ENCODE measurements around the gene HIGD1B.

The HIGD1B gene

DNA sequence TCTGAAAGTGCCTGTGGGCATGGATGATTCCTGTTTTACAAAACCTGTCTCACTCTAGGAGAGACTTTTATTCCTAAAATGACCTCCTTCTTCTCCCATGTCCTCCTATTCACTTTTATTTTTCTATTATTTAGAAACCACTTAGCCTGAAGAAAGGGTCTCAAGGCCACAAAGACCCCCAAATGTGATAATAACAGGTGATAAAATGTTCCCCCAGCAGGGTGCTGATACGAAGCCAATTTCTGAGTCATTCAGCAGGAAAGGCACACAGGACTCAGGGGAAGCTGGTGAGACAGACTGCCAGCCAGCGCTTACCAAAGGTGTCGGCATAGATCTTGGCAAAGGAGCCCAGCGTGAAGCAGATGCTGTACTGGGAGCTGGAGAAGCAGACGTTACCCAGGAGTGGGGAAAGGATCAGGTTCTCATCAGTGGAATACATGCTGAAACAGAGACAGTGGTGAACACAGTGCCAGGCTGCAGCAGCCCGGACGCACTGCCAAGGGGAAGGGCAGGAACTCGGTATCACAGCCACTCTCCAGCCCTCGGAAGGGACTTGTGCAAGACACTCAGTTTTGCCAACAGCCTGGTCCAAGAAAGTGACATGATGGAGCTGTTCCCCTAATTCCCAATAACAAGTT, 24.6 kb downstream of the HIGD1B start:
- TF ChIP-seq, protein P1, sequence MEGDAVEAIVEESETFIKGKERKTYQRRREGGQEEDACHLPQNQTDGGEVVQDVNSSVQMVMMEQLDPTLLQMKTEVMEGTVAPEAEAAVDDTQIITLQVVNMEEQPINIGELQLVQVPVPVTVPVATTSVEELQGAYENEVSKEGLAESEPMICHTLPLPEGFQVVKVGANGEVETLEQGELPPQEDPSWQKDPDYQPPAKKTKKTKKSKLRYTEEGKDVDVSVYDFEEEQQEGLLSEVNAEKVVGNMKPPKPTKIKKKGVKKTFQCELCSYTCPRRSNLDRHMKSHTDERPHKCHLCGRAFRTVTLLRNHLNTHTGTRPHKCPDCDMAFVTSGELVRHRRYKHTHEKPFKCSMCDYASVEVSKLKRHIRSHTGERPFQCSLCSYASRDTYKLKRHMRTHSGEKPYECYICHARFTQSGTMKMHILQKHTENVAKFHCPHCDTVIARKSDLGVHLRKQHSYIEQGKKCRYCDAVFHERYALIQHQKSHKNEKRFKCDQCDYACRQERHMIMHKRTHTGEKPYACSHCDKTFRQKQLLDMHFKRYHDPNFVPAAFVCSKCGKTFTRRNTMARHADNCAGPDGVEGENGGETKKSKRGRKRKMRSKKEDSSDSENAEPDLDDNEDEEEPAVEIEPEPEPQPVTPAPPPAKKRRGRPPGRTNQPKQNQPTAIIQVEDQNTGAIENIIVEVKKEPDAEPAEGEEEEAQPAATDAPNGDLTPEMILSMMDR (IDR thresholded peaks at IDR 0.05; ENCODE audit: extremely low read depth, insufficient read depth, missing control alignments), result no peak

GRCh38 chr17:44875761-44876160, 28.1 kb downstream of the HIGD1B start:
- TF ChIP-seq, protein P1 (IDR thresholded peaks at IDR 0.05; ENCODE audit: extremely low read depth, insufficient read depth, missing control alignments), result no peak
- no peak for DNase-seq (ENCODE audit: low spot score)
- in situ Hi-C loops (cut with MboI; ENCODE audit: low pct_unique_long_range_greater_than_20kb, low sequenced_read_pairs, unreplicated experiment), result no loop called here

More for the DNA sequence above, 24.6 kb downstream of the HIGD1B start:
- in situ Hi-C loops (cut with MboI; ENCODE audit: low pct_unique_long_range_greater_than_20kb, low sequenced_read_pairs, unreplicated experiment), result loop anchor here (25.0 kb wide), 1 partner anchor 335 kb away; no protein-coding TSS in a partner anchor
- no peak for DNase-seq (ENCODE audit: low spot score)

DNA sequence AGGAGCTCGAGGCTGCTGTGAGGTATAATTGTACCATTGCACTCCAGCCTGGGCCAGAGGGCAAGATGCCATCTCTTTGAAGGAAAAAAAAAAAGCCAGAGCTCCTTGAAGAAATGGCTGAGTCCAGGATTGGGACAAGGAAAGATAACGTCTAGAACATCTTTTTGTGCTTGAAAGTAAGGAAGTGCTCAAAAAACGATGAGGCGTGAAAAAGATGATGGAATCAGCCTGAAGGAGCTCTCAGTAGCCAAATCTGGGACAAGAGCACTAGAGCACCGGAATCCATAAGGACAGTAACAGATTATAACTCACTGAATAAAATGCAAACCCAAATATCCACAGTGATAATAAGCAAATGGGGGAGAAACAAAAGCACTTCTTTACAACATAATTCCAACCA, 29.4 kb downstream of the HIGD1B start:
- in situ Hi-C loops (cut with MboI; ENCODE audit: low pct_unique_long_range_greater_than_20kb, low sequenced_read_pairs, unreplicated experiment), result no loop called here
- TF ChIP-seq, protein P1 (IDR thresholded peaks at IDR 0.05; ENCODE audit: extremely low read depth, insufficient read depth, missing control alignments), result no peak
- no peak for DNase-seq (ENCODE audit: low spot score)

- TF ChIP-seq, protein P1 (IDR thresholded peaks at IDR 0.05; ENCODE audit: extremely low read depth, insufficient read depth, missing control alignments), result peak; percentile 57
- in situ Hi-C loops (cut with MboI; ENCODE audit: low pct_unique_long_range_greater_than_20kb, low sequenced_read_pairs, unreplicated experiment), result no loop called here
- DNase-seq (ENCODE audit: low spot score), result peak; percentile 43
Observed at GRCh38 chr17:44878627-44879221, 31.0 kb downstream of the HIGD1B start.

DNA sequence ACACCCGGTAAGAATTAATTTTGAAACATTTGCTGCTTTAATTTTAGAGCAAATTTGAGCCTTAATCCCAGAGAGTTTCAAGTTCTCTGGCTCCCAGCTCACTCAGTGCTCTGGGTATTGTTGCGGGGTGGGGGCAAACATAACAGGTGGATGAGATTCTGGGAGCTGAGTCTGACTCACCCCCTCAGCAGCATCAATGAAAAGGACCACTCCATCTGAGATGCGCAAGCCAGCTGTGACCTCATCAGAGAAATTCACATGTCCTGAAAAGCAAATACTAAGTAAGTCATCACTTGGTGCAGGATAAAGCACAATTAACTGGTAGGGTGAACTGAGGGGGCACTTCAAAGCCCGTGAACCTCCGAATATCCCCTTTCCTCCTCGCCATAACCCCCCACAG, 31.7 kb downstream of the HIGD1B start:
- TF ChIP-seq, protein P1 (IDR thresholded peaks at IDR 0.05; ENCODE audit: extremely low read depth, insufficient read depth, missing control alignments), result no peak
- no peak for DNase-seq (ENCODE audit: low spot score)
- in situ Hi-C loops (cut with MboI; ENCODE audit: low pct_unique_long_range_greater_than_20kb, low sequenced_read_pairs, unreplicated experiment), result no loop called here

DNA sequence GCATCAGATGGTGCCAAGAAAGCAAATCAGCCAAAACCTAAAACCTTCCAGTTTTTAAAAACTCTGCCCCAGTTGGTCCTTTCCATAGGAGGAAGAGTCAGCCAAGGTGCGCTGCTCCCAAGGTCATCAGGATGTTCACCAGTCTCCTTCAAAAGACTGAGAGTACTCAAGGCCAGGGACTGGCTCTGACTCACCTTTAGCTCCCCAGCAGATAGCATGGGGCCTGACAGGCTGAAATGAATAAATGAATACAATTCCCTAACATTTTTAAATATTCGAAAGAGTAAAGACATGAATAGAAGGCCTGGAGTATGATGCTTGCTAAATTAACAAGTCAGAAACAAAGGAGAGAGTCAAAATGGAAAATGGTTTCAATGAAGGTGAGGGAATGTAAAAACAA, 32.4 kb downstream of the HIGD1B start:
- in situ Hi-C loops (cut with MboI; ENCODE audit: low pct_unique_long_range_greater_than_20kb, low sequenced_read_pairs, unreplicated experiment), result no loop called here
- TF ChIP-seq, protein P1 (IDR thresholded peaks at IDR 0.05; ENCODE audit: extremely low read depth, insufficient read depth, missing control alignments), result no peak
- DNase-seq (ENCODE audit: low spot score), result no peak
